Loucy (cell line): Measurements from ENCODE around the gene SNX12.

Experiments
- EZH2phosphoT487 ChIP-seq: fragments of 200-600 bp; IDR thresholded peaks from 2 replicates; pipeline ENCODE4 v1.6.1; 2018; ENCODE audit warnings: antibody characterized with exemption, mild to moderate bottlenecking, moderate library complexity, borderline replicate concordance
- TF ChIP-seq, protein P1 (sequence below): fragments of 200-600 bp; sonication (generic); conservative IDR thresholded peaks from 2 replicates; pipeline ENCODE4 v1.5.1; 2014; ENCODE audit warnings: mild to moderate bottlenecking, antibody characterized with exemption, low read length

DNA sequence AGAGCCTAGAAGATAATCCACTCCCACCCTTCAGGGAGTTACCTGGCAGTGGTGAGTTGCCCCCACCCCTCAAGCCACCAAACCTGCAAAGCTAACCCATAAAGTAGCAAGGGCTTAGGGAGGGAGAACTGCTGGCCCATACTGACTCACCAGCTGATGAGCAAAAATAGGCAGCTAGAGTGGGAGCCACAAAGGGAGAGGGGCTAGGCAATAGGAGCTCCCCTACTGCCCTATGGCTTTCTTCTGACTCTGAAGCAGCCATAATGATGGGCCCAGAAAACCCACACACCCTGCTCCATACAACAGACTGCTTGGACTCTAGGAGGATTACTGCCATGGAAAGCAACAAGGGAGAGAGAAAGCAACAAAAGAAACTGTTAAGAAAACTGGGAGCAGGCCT, 8.0 kb downstream of the SNX12 start:
- TF ChIP-seq, protein P1, sequence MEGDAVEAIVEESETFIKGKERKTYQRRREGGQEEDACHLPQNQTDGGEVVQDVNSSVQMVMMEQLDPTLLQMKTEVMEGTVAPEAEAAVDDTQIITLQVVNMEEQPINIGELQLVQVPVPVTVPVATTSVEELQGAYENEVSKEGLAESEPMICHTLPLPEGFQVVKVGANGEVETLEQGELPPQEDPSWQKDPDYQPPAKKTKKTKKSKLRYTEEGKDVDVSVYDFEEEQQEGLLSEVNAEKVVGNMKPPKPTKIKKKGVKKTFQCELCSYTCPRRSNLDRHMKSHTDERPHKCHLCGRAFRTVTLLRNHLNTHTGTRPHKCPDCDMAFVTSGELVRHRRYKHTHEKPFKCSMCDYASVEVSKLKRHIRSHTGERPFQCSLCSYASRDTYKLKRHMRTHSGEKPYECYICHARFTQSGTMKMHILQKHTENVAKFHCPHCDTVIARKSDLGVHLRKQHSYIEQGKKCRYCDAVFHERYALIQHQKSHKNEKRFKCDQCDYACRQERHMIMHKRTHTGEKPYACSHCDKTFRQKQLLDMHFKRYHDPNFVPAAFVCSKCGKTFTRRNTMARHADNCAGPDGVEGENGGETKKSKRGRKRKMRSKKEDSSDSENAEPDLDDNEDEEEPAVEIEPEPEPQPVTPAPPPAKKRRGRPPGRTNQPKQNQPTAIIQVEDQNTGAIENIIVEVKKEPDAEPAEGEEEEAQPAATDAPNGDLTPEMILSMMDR, result no peak
- no peak for TF ChIP-seq EZH2phosphoT487
